ENCODE data around the gene TFR2.

DNA sequence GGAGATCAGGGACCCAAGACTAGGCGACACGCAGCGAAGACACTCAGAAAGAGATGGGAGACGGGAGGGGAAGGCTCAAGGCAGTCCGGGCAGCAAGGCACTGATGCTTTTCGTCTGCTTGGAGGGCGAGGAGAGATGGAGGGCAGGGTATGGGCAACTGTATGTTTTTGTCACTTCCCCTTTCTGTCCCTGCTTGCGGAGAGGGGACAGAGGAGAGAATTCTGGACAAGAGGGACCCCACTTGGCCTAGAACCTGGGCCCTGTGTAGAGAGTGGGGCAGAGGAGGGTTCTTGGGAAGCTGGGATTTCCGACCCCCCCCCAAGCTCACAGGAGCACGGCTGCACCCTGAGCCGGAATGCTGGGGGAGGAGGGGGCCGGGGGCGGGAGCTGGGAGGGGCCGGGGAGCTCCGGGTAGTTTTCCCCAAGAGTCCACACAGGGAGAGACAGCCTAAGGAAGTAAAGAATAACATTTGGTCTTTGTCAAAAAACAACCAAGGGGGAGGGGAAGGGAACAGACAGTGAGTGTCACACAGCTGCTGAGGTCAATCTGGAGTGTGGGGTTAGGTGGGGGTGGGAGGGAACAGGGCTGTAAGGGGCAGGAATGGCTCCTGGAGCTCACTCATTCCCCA lies 57.2 kb downstream of the TFR2 start:
- TF ChIP-seq POLR2A (IDR thresholded peaks at IDR 0.05) (no peak), POLR2AphosphoS5 (IDR thresholded peaks at IDR 0.05) (no peak)
- TF ChIP-seq, protein P1, sequence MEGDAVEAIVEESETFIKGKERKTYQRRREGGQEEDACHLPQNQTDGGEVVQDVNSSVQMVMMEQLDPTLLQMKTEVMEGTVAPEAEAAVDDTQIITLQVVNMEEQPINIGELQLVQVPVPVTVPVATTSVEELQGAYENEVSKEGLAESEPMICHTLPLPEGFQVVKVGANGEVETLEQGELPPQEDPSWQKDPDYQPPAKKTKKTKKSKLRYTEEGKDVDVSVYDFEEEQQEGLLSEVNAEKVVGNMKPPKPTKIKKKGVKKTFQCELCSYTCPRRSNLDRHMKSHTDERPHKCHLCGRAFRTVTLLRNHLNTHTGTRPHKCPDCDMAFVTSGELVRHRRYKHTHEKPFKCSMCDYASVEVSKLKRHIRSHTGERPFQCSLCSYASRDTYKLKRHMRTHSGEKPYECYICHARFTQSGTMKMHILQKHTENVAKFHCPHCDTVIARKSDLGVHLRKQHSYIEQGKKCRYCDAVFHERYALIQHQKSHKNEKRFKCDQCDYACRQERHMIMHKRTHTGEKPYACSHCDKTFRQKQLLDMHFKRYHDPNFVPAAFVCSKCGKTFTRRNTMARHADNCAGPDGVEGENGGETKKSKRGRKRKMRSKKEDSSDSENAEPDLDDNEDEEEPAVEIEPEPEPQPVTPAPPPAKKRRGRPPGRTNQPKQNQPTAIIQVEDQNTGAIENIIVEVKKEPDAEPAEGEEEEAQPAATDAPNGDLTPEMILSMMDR (IDR thresholded peaks at IDR 0.05): no peak
